Fibroblast of mammary gland (primary cell): ENCODE data around the gene STT3B.

ENCODE experiments used
- DNase-seq: peaks from one replicate; pipeline ENCODE4 v3.0.0-alpha.2; 2010; ENCODE audit warnings: low read depth
- H3K4me3 ChIP-seq: 2 replicates; pipeline ENCODE4 v1.5.1; 2011; ENCODE audit warnings: low read depth, mild to moderate bottlenecking, low read length, moderate library complexity; ENCODE audit not compliant: control insufficient read depth
- CTCF ChIP-seq: conservative IDR thresholded peaks from 2 replicates; pipeline ENCODE4 v1.5.1; 2011; ENCODE audit warnings: low read depth, low read length, inconsistent platforms; ENCODE audit not compliant: control insufficient read depth, insufficient read depth

STT3B gene

DNA sequence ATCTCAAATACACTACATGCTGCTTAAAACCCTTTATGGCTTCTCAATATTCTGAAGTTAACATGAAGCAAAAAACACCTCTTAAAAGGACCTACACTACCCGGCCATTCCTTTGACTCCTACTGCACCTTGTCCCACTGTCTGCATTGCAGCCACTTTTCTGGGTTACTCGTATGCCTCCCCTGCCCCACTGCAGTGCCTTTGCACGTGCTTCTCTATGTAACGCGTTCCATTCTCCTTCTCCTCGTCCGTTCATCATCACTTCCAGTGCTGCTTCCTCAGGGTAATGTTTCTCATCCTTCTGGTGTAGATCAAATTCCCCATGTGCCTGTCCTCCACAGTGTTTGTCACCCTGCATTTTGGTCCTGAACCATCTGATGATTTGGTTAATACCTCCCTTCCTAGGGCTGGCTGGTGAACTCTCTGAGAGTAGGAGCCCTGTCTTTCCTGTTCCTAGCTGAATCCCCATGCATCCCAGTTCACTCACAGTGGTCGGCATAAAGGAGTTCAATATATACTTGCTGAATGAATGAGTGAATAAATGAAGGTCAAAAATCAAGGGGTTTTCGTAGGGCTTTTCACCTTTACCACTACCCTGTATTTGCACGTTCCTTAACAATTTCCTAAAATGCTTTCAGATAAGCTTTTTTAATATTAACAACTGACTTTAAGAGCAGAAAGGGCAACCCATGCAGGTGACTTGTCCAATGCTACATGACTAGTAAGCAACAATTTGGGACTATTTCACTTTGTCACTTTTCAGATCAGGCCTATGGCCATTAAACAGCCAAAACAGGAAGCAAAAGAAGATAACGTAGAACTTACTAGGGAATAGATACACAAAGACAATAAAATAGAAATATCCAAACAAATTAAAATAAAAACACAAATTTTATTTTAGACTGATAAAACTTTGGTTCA lies 2.4 kb upstream of the STT3B start:
- TF ChIP-seq CTCF: no peak
- no peak overlapping the region for H3K4me3 ChIP-seq
- no peak for DNase-seq

DNA sequence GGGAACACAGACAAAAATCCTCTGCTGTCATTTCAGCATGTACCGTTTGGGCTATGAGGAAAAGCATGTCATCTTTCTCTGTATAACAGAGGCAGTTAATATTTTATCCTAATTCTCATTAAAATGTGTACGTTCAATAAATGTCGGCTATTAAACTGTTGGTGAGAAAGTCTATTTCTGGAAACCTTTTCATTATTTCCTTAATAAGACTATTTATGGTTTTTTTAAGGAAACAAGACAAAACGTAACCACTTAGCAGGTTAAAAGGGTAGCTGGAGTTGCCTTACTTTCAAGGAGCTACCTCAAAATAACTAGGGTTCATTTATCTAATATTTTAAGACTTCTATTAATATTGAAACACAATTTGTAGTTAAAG lies 1.8 kb upstream of the STT3B start:
- peak overlapping the region; percentile 89 for H3K4me3 ChIP-seq
- DNase-seq: no peak
- TF ChIP-seq CTCF: no peak

GRCh38 chr3:31531452-31531991 lies 1.2 kb upstream of the STT3B start:
- peak overlapping the region; percentile 89 for H3K4me3 ChIP-seq
- DNase-seq: peak; percentile 21
- TF ChIP-seq CTCF: peak; percentile 23

DNA sequence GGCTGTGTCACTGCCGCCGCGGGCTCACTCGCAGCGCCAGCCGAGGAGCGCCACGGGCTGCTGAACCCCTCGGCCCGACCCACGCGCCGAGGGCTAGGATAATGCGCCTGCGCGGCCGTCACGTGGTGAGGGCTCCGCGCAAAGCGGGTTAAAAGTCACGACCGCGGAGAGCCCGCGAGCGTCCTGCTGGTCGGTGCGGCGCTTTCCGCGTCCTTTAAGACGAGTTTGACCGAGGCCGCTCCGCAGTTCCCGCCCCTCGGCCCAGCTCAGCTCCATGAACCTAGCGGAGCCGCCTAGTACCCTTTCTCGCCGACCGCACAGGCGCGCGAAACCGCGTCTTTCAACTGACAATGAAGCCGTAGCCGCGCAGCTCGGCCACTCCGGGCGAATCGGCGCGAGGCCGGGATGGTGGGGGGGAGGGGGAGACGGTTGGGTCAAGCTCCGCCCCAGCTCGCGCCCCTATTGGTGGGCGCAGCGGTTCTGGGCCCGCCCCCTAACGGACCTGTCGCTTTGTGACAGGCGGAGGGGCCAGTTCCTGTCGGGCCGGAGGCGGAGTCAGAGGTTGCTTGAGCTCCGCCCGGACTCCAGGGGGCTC lies 636 bp upstream of the STT3B start:
- TF ChIP-seq CTCF: no peak
- peak; percentile 98 for DNase-seq
- peak overlapping the region; percentile 89 for H3K4me3 ChIP-seq

DNA sequence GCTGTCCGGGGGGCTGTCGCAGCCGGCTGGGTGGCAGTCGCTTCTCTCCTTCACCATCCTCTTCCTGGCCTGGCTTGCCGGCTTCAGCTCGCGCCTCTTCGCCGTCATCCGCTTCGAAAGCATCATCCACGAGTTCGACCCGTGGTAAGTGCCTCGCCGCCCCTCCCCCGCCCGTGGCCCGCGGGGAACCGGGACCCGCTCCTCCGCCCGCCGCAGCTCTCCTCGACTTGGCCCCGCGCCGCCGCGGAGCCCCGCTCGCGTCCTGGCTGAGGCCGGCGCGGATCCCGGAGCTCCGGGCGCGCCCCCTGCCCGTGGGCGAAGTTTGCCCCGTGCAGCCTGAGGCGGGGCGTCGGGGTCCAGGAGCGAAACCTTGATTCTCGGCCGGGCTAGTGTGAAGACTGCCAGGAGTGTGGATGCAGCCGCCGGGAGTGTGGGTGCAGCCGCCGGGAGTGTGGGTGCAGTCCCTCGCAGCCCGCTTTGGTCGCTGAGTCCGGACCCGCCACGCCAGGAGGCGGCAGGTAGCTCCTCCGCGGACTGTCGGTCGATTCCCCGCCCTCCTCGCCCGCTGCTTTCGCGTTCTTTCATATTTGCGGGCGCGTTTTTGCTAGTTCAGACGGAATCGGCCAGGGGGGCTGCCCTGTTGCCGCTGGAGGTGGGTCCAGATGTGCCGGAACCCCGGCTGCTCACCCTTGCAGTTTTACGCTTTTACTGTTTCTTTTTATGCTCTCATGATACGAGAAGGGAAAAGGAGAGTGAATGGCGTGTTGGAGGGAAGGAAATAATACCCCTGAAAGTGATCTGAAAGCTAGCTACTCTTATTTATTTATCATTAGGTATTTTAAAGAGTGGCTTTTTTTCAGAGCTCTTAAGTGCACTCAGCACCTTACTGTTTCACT lies 692 bp downstream of the STT3B start:
- DNase-seq: no peak
- TF ChIP-seq CTCF: no peak
- H3K4me3 ChIP-seq: peak overlapping the region; percentile 89

GRCh38 chr3:31534065-31534425 lies 1.3 kb downstream of the STT3B start:
- no peak for TF ChIP-seq CTCF
- DNase-seq: no peak
- peak overlapping the region; percentile 89 for H3K4me3 ChIP-seq
